Amniotic epithelial cell (primary cell): ENCODE results near the gene ZNF624.
"Not testable (repeated sequence)": the region's sequence is repeated elsewhere in the genome, so short reads cannot be mapped to it uniquely, and the experiment has no call there.

Source experiments
- DNase-seq: peaks from one replicate; pipeline ENCODE4 v3.0.0-alpha.2; 2010; ENCODE audit warnings: low read depth

The ZNF624 gene

GRCh38 chr17:16653367-16654041, at the start of gene ZNF624:
Gene ZNF624, minus strand, starts transcription at chr17:16653850.
- peak; percentile 80 for DNase-seq

- DNase-seq, result not testable (repeated sequence)
These were observed 44.0 kb upstream of the ZNF624 start for GRCh38 chr17:16697603-16698002.

- not testable (repeated sequence) for DNase-seq
These were observed 36.8 kb upstream of the ZNF624 start for GRCh38 chr17:16690447-16690846.

GRCh38 chr17:16689731-16690281, 36.2 kb upstream of the ZNF624 start, which contains the start of gene CCDC144A:
Gene CCDC144A, plus strand, starts transcription at chr17:16690241. Its CDS starts 160 bp downstream, at chr17:16690401.
- DNase-seq, result peak; percentile 17

- not testable (repeated sequence) for DNase-seq
These were observed 33.5 kb upstream of the ZNF624 start for GRCh38 chr17:16687151-16687550.

GRCh38 chr17:16686019-16686418, 32.4 kb upstream of the ZNF624 start:
- not testable (repeated sequence) for DNase-seq

- DNase-seq, result not testable (repeated sequence)
These were observed 29.9 kb upstream of the ZNF624 start for GRCh38 chr17:16683290-16684138.

GRCh38 chr17:16676676-16677268, 23.1 kb upstream of the ZNF624 start:
- DNase-seq, result no peak

GRCh38 chr17:16666907-16667636, 13.4 kb upstream of the ZNF624 start:
- DNase-seq, result not testable (repeated sequence)

GRCh38 chr17:16666553-16666906, 12.9 kb upstream of the ZNF624 start:
- not testable (repeated sequence) for DNase-seq

GRCh38 chr17:16662936-16663335, 9.3 kb upstream of the ZNF624 start:
- DNase-seq, result no peak

- no peak for DNase-seq
These were observed 7.6 kb upstream of the ZNF624 start for GRCh38 chr17:16661217-16661616.

- peak; percentile 1 for DNase-seq
These were observed 743 bp downstream of the ZNF624 start for GRCh38 chr17:16652847-16653366.

- no peak for DNase-seq
These were observed 1.4 kb downstream of the ZNF624 start for GRCh38 chr17:16652252-16652651.

GRCh38 chr17:16649585-16649984, 4.1 kb downstream of the ZNF624 start:
- DNase-seq, result no peak

- no peak for DNase-seq
These were observed 14.2 kb downstream of the ZNF624 start for GRCh38 chr17:16639438-16639837.

- DNase-seq, result no peak
These were observed 30.4 kb downstream of the ZNF624 start for GRCh38 chr17:16623282-16623681.

GRCh38 chr17:16622540-16623277, 30.9 kb downstream of the ZNF624 start:
- no peak for DNase-seq

- DNase-seq, result no peak
These were observed 36.1 kb downstream of the ZNF624 start for GRCh38 chr17:16617481-16618060.

GRCh38 chr17:16599537-16599936, 54.1 kb downstream of the ZNF624 start:
- no peak for DNase-seq
